NCI-H510A (cell line): Measurements from ENCODE around the gene INKA2.
"Not testable (repeated sequence)": the region's sequence is repeated elsewhere in the genome, so short reads cannot be mapped to it uniquely, and the experiment has no call there.

ENCODE experiments used
- DNase-seq: peaks from one replicate; lab custom pipeline; 2025; lab: John Stamatoyannopoulos, UW

Gene INKA2

GRCh38 chr1:111749628-111750027 is 10.4 kb upstream of the INKA2 start:
- no peak for DNase-seq

GRCh38 chr1:111747947-111748346 is 8.8 kb upstream of the INKA2 start:
- DNase-seq = no peak

GRCh38 chr1:111747282-111747734 is 8.1 kb upstream of the INKA2 start:
- DNase-seq = no peak

- DNase-seq = no peak
These were observed 7.4 kb upstream of the INKA2 start for GRCh38 chr1:111746614-111746999.

- peak; percentile 47 for DNase-seq
These were observed 6.7 kb upstream of the INKA2 start for GRCh38 chr1:111745675-111746613.

- DNase-seq = no peak
These were observed 4.5 kb upstream of the INKA2 start for GRCh38 chr1:111743679-111744101.

GRCh38 chr1:111742938-111743549 is 3.8 kb upstream of the INKA2 start:
- DNase-seq = no peak

- DNase-seq = not testable (repeated sequence)
These were observed 3.1 kb upstream of the INKA2 start for GRCh38 chr1:111742292-111742691.

GRCh38 chr1:111739925-111740765 is 950 bp upstream of the INKA2 start:
- peak; percentile 71 for DNase-seq

GRCh38 chr1:111738436-111739193 is 580 bp downstream of the INKA2 start:
- peak; percentile 67 for DNase-seq

GRCh38 chr1:111738133-111738435 is 1.1 kb downstream of the INKA2 start:
- no peak for DNase-seq

- no peak for DNase-seq
These were observed 1.7 kb downstream of the INKA2 start for GRCh38 chr1:111737216-111738132.

GRCh38 chr1:111736548-111737215 is 2.5 kb downstream of the INKA2 start:
- DNase-seq = no peak

- DNase-seq = peak; percentile 48
These were observed 3.2 kb downstream of the INKA2 start for GRCh38 chr1:111735858-111736544.

GRCh38 chr1:111735321-111735720 is 3.9 kb downstream of the INKA2 start:
- no peak for DNase-seq

GRCh38 chr1:111734856-111735255 is 4.3 kb downstream of the INKA2 start:
- no peak for DNase-seq

GRCh38 chr1:111734426-111734825 is 4.8 kb downstream of the INKA2 start:
- DNase-seq = no peak

- no peak for DNase-seq
These were observed 5.2 kb downstream of the INKA2 start for GRCh38 chr1:111733992-111734341.

- no peak for DNase-seq
These were observed 5.8 kb downstream of the INKA2 start for GRCh38 chr1:111733183-111733991.
